CD1c-positive myeloid dendritic cell (primary cell): ENCODE measurements around the gene MYL2.

Source experiments
- DNase-seq: peaks from one replicate; pipeline ENCODE4 v3.0.0-alpha.2; 2016; ENCODE audit errors: extremely low spot score

MYL2 gene

GRCh38 chr12:110896559-110896958, 23.8 kb downstream of the MYL2 start:
- no peak for DNase-seq

GRCh38 chr12:110893956-110894355, 26.4 kb downstream of the MYL2 start:
- no peak for DNase-seq

GRCh38 chr12:110889361-110889760, 31.0 kb downstream of the MYL2 start:
- DNase-seq: no peak

- no peak for DNase-seq
These were observed 32.0 kb downstream of the MYL2 start for GRCh38 chr12:110888256-110888991.

DNA sequence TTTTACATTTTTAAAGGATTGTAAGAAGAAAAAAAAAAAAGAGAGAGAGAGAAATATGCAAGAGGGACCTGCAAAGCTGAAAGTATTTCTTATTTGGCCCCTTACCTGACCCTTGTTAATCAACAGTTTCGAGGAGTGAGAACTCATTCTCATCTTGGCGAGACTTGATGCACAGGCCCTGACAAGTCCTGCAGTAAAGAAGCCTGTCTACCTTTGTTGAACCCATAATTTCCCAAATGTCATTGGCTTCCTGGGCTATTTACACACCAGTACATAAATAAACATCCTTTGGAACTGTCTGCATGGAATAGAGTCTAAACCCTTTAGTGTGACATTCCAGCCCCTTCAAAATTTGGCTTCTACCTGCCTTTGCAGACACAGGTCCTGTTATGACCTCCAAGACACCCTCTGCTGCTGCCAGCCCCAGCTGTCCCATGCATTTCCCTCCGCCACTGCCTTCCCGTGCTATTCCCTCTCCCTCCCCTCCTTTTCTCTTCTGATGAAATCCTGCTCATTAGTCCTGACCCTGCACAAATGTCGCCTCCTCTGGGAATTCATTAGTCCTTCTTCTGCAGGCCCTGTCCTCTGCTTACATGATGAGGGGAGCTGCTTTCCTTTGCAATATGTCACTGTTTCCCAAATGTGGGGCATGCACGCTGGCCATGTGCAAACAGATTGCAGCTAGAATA, 35.1 kb downstream of the MYL2 start:
- no peak for DNase-seq

DNA sequence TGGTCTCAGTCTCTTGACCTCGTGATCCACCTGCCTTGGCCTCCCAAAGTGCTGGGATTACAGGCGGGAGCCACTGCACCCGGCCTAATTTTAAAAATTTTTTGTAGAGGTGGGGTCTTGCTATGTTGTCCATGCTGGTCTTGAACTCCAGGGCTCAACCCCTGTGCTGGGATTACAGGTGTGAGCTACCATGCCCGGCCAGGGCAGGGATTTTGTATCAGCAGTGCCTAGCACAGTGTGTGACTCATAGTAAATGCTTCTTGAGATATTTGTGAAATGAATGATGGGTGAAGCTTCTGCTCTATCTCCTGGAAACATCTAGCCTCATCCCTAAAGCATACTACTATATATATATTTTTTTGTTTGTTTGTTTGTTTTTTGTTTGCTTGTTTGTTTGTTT, 37.1 kb downstream of the MYL2 start:
- no peak for DNase-seq

- no peak for DNase-seq
These were observed 39.7 kb downstream of the MYL2 start for GRCh38 chr12:110880651-110881050.

DNA sequence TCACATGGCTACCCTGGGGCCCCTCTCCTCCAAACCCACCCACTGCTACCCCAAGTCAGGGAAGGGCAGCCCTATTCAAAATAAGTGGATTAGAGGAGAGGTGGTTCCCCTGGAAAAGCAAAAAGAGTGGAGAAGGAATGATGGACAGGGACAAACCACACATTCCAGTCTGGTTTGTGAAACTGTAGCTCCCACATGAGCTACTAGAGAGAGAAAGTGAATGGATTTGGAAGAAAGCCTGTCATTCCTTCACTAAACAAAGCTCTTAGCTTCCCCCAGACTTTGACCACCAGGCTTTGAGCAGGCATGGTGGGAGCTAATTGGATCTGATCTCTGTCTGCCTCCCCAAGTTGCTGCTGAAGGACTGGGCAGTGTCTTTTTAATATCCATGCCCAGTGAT, 45.6 kb downstream of the MYL2 start:
- no peak for DNase-seq

DNA sequence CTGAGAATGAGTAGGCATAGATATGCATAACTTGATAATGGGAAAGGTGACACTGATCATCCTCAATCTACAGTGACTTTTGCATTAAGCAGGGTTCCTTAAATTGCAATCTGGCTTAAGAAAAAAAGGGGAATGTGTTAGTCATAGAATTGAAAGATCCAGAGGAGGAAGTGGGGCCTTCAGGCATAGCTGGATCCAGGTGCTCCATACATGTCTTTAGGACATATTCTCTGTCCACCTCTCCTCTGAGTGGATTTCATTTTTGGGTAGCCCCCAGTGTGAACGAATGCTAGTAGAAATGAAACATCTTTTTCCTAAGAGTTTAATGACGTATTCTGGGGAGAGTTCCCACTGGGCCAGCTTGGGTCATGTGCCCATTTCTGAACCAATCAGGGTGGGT, 46.0 kb downstream of the MYL2 start:
- DNase-seq: no peak

GRCh38 chr12:110872100-110872499, 48.3 kb downstream of the MYL2 start:
- DNase-seq: no peak

DNA sequence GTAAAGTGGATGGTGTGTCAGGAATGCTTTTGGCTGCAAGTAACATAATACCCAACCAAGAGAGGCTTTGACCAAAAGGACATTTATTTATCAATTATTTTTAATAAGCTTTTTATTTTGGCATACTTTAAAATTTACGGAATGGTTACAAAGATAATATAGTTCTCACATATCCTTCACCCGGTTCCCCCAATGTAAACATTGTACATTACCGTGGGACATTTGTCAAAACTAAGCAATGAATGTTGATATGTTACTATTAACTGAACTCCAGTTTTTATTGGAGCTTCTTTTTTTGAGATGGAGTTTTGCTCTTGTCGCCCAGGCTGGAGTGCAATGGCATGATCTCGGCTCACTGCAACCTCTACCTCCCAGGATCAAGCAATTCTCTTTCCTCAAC, 50.6 kb downstream of the MYL2 start:
- DNase-seq: no peak

- peak; percentile 85 for DNase-seq
These were observed 51.4 kb downstream of the MYL2 start for GRCh38 chr12:110869026-110869425.

- peak; percentile 28 for DNase-seq
These were observed 54.9 kb downstream of the MYL2 start for GRCh38 chr12:110865521-110865920.

DNA sequence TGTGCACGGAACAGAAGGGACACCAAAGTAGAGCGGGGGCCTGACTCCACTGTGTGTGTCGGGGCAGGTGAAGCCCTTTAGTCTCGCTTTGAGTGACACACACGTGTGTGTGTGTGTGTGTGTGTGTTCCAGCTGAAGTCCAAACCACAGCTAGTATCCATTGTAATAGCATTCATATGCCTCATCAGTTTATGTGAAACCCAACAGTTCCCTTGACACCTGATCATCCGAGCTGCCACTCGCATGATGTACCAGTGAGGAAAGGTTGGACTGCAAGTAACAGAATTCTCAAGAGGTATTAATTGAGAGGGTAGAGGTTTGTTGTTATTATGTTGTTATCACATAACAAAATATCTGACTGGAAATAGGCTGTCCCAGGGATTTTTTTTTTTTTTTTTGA, 57.2 kb downstream of the MYL2 start:
- DNase-seq: no peak

DNA sequence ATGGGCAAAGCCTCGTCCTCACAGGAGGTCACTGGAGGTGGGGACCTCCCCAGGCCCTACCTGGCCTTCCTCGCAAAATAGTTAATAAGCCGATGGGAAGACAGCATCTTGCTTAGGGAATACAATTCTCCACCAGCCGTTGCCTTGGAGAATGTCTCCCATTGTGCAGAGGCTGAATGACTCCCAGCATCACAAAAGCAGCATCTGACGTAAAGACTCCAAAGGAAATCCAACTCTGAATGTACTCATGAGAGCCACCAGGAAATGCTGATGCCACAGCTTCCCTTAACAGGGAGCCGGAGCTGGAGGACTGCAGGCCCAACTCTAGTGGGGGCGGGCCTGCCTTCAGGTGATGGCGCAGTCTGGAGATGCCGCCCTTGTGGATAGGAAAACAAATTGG, 58.0 kb downstream of the MYL2 start:
- no peak for DNase-seq

GRCh38 chr12:110861729-110862128, 58.6 kb downstream of the MYL2 start:
- no peak for DNase-seq
